ENCODE data around the gene FLOT1. TPM values are rescaled to one million over a fixed set of nuclear protein-coding genes. Genes with fewer than 3 reads are reported as not detected.

Gene FLOT1
- total RNA-seq, 1 experiment from 2014 or later = 110 TPM

DNA sequence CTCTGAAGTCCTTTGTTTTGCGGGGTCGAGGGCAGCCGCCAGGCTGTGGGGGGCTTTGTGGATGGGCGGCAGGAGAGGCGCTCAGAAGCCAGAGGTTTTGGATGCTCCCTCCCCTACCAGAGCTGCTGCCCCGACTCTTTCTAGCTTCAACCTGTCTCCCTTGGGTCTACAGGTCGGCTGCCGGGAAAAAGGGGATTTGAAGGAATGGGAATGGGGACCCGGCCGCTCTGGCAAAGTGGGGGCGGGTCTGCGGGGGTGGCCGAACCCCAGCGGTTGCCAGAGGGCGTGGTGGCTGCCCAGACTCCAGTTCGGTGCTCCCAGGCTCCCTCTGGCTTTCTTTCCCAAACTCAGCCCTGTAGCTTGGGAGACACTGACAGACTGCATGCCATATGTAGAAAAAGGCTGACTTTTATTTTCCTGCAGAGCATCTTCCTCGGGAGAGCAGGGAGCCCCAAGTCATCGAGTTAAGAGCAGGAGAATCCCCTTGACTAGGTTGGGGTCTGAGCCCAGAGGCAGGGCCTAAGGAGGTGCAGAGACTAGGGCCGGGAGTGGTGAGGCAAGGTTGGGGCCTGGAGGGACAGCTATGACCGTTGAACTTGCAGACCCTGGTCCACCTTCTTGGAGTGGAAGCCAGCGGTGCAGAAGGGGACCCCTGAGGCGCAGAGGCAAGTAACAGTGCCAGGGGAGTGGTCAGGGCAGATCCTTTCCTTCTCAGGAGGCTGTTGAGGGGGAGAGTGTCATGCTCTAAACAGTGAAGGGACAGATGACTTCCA lies 54.6 kb downstream of the FLOT1 start:
- TF ChIP-seq ESRRA (CRISPR knock-in tag; IDR thresholded peaks at IDR 0.05; ENCODE audit: borderline replicate concordance) = peak; percentile 53; the same call in 1 of the 2 replicates
- peak; percentile 17; the same call in 1 of the 2 replicates for TF ChIP-seq ETV6 (CRISPR knock-in tag; IDR thresholded peaks at IDR 0.05)
- TF ChIP-seq NR2C2 (CRISPR knock-in tag; IDR thresholded peaks at IDR 0.05) = no peak
- TF ChIP-seq TEAD4 (CRISPR knock-in tag; IDR thresholded peaks at IDR 0.05) = no peak
- TF ChIP-seq NFATC4 (CRISPR knock-in tag; IDR thresholded peaks at IDR 0.05) = no peak
- TF ChIP-seq ATF3 (CRISPR knock-in tag; conservative IDR thresholded peaks at IDR 0.05) = no peak
- no peak for TF ChIP-seq ZNF317 (CRISPR knock-in tag; IDR thresholded peaks at IDR 0.05; ENCODE audit: borderline replicate concordance, low read depth)
- peak; percentile 62 for TF ChIP-seq PRDM15 (CRISPR knock-in tag; IDR thresholded peaks at IDR 0.05)
- TF ChIP-seq CREM (CRISPR knock-in tag; IDR thresholded peaks at IDR 0.05) = 0 out of 2 replicates have a peak, but pooled peaks have one; percentile 46
- no peak for TF ChIP-seq ZNF219 (CRISPR knock-in tag; IDR thresholded peaks at IDR 0.05; ENCODE audit: borderline replicate concordance)
- TF ChIP-seq RELA (CRISPR knock-in tag; IDR thresholded peaks at IDR 0.05; ENCODE audit: borderline replicate concordance) = 0 out of 2 replicates have a peak, but pooled peaks have one; percentile 39
- peak; percentile 7; the same call in 1 of the 2 replicates for TF ChIP-seq HMGXB4 (CRISPR knock-in tag; IDR thresholded peaks at IDR 0.05)
- no peak for TF ChIP-seq FOXK1 (CRISPR knock-in tag; IDR thresholded peaks at IDR 0.05)
- peak; percentile 43; the same call in 1 of the 2 replicates for TF ChIP-seq KAT7 (CRISPR knock-in tag; IDR thresholded peaks at IDR 0.05; ENCODE audit: borderline replicate concordance)
- TF ChIP-seq ERG (CRISPR knock-in tag; IDR thresholded peaks at IDR 0.05) = no peak
- peak; percentile 42; the same call in 1 of the 2 replicates for TF ChIP-seq MAX (CRISPR knock-in tag; IDR thresholded peaks at IDR 0.05)
- TF ChIP-seq SOX15 (CRISPR knock-in tag; IDR thresholded peaks at IDR 0.05) = no peak
- H3K36me3 Mint-ChIP-seq = peaks cover 3% of the 10 kb centered on the region; the same call in 1 of the 2 replicates
- H3K27me3 Mint-ChIP-seq (ENCODE audit: low read depth) = no peaks in the 10 kb centered on the region
- peak; percentile 46 for DNase-seq (ENCODE audit: low spot score)
- CTCF ChIA-PET = interaction anchor here (0.7 to 2.8 kb wide), 8 partner anchors 9 to 193 kb away, joined by 3 to 42 read pairs (median 8); partner anchors contain the start of genes DHX16, FLOT1 and MDC1
- 0 out of 2 replicates have a peak overlapping the region, but pooled peaks have one; percentile 39 for H3K27ac Mint-ChIP-seq
- no peaks in the 10 kb centered on the region for H3K9me3 Mint-ChIP-seq
- ATAC-seq = peak; percentile 2; the same call in 1 of the 2 replicates
- H3K4me3 Mint-ChIP-seq = peak overlapping the region; percentile 80
- peaks cover 70% of the 10 kb centered on the region for H3K4me1 Mint-ChIP-seq
- POLR2A ChIA-PET = interaction anchor here (0.5 to 2.6 kb wide), 10 partner anchors 14 to 193 kb away, joined by 3 to 7 read pairs (median 3); partner anchors contain the start of genes GNL1, MDC1, MRPS18B and PPP1R10

Measured in WTC11 (cell line).